HepG2 (cell line): Measurements from ENCODE around the gene SV2B. TPM values are rescaled to one million over a fixed set of nuclear protein-coding genes. Genes with fewer than 3 reads are reported as not detected.

ENCODE experiments used
- ATF2 ChIP-seq: sonication (generic); formaldehyde crosslinking; IDR thresholded peaks from 2 replicates; pipeline ENCODE4 v1.4.0; 2020; ENCODE audit warnings: missing genetic modification reagents
- CBX5 ChIP-seq: sonication (generic); formaldehyde crosslinking; IDR thresholded peaks from 2 replicates; pipeline ENCODE4 v1.4.0; 2020; ENCODE audit warnings: missing genetic modification reagents, borderline replicate concordance
- HIVEP1 ChIP-seq: sonication (generic); formaldehyde crosslinking; IDR thresholded peaks from 2 replicates; pipeline ENCODE4 v1.4.0; 2020; ENCODE audit warnings: mild to moderate bottlenecking, missing genetic modification reagents
- NFAT5 ChIP-seq: sonication (generic); formaldehyde crosslinking; IDR thresholded peaks from 2 replicates; pipeline ENCODE4 v1.4.0; 2020; ENCODE audit warnings: missing genetic modification reagents
- POGZ ChIP-seq: sonication (generic); formaldehyde crosslinking; IDR thresholded peaks from 2 replicates; pipeline ENCODE4 v1.4.0; 2020; ENCODE audit warnings: mild to moderate bottlenecking, missing genetic modification reagents
- TEF ChIP-seq: sonication (generic); formaldehyde crosslinking; IDR thresholded peaks from 2 replicates; pipeline ENCODE4 v1.5.0; 2020; ENCODE audit warnings: missing genetic modification reagents
- ZBTB2 ChIP-seq: sonication (generic); formaldehyde crosslinking; IDR thresholded peaks from 2 replicates; pipeline ENCODE4 v1.8.0; 2022; ENCODE audit warnings: low read depth, missing genetic modification reagents
- ZNF207 ChIP-seq: fragments of 450-650 bp; IDR thresholded peaks from 2 replicates; pipeline ENCODE4 v1.6.1; 2016; ENCODE audit warnings: antibody characterized with exemption, borderline replicate concordance
- ZNF274 ChIP-seq: sonication (generic); formaldehyde crosslinking; IDR thresholded peaks from 2 replicates; pipeline ENCODE4 v1.5.1; 2020; ENCODE audit warnings: mild to moderate bottlenecking, missing genetic modification reagents
- ZNF414 ChIP-seq: sonication (generic); formaldehyde crosslinking; IDR thresholded peaks from 2 replicates; pipeline ENCODE4 v1.5.0; 2020; ENCODE audit warnings: missing genetic modification reagents
- ZNF800 ChIP-seq: sonication (generic); formaldehyde crosslinking; IDR thresholded peaks from 2 replicates; pipeline ENCODE4 v1.4.0; 2020; ENCODE audit warnings: missing genetic modification reagents
- ZZZ3 ChIP-seq: sonication (generic); formaldehyde crosslinking; IDR thresholded peaks from 2 replicates; pipeline ENCODE4 v1.4.0; 2020; ENCODE audit warnings: missing genetic modification reagents, mild to moderate bottlenecking, borderline replicate concordance
- polyA plus RNA-seq, 8 experiments: library from polyadenylated mRNA; depleted of rRNA in 3 of 8; stranded (reverse) in 7 of 8; unstranded in 1 of 8; fragments of >200 nt; fragmentation: Illumina TruSeq in 4 of 8; extraction: Trizol in 4 of 8; gene quantifications; 2 replicates each; pipeline versions ENCODE4 v1.2.1 to v1.2.3, GENCODE V29; 2011 to 2016; ENCODE audit warnings: low read depth in 4 of 8, missing spikeins in 1 of 8, mixed read lengths in 1 of 8; ENCODE audit not compliant: insufficient read depth in 1 of 8
- total RNA-seq, 5 experiments: library from RNA; depleted of rRNA; stranded (reverse); fragments of >200 nt; fragmentation: Illumina TruSeq; extraction: Trizol; gene quantifications; 2 replicates each; pipeline ENCODE4 v1.2.3, GENCODE V29; 2016; ENCODE audit warnings: low read depth in 1 of 5

Gene SV2B
- total and polyA plus RNA-seq, 2 of the 13 experiments (the other 11 are each of a cell fraction or from before 2014, with no cell fraction given), result not detected

GRCh38 chr15:91294795-91295194 is 194.7 kb downstream of the SV2B start (continued):
- TF ChIP-seq ZNF414 (CRISPR knock-in tag) (no peak), HIVEP1 (no peak), ATF2 (no peak), TEF (CRISPR knock-in tag) (no peak), ZZZ3 (CRISPR knock-in tag) (no peak), CBX5 (CRISPR knock-in tag) (no peak), NFAT5 (CRISPR knock-in tag) (no peak), ZBTB2 (CRISPR knock-in tag) (no peak), POGZ (no peak), ZNF274 (no peak), ZNF800 (no peak), ZNF207 (no peak)
- TF ChIP-seq, all 625 proteins: peak for 0
